Osteoblast (primary cell): ENCODE results near the gene IMPA2. TPM values are rescaled to one million over a fixed set of nuclear protein-coding genes. Genes with fewer than 3 reads are reported as not detected.

ENCODE experiments used
- DNase-seq: peaks from one replicate; pipeline ENCODE4 v3.0.0; 2011; ENCODE audit warnings: low spot score, mixed read lengths; ENCODE audit not compliant: insufficient read length; ENCODE audit errors: missing footprints
- H2AFZ ChIP-seq: 2 replicates; pipeline ENCODE4 v1.6.0; 2011; ENCODE audit warnings: mild to moderate bottlenecking, low read length
- H3K27ac ChIP-seq: 2 replicates; pipeline ENCODE4 v1.5.1; 2011; ENCODE audit warnings: mild to moderate bottlenecking, low read depth, low read length, moderate library complexity
- H3K27me3 ChIP-seq: 2 replicates; pipeline ENCODE4 v1.6.0; 2012; ENCODE audit warnings: mild to moderate bottlenecking, control low read depth, inconsistent platforms, low read length, moderate library complexity; ENCODE audit not compliant: insufficient read depth
- H3K36me3 ChIP-seq: 2 replicates; pipeline ENCODE4 v1.5.1; 2011; ENCODE audit warnings: mild to moderate bottlenecking, low read length, control low read depth, moderate library complexity; ENCODE audit not compliant: insufficient read depth
- H3K4me1 ChIP-seq: 2 replicates; pipeline ENCODE4 v1.5.1; 2011; ENCODE audit warnings: mild to moderate bottlenecking, low read length, control low read depth, moderate library complexity; ENCODE audit not compliant: insufficient read depth
- H3K4me2 ChIP-seq: 2 replicates; pipeline ENCODE4 v1.6.0; 2011; ENCODE audit warnings: mild to moderate bottlenecking, low read length; ENCODE audit not compliant: insufficient read depth
- H3K4me3 ChIP-seq: fragments of 200-600 bp; sonication (generic); 3 replicates; pipeline ENCODE4 v1.5.1; 2012; ENCODE audit warnings: mild to moderate bottlenecking, low read length, inconsistent platforms; ENCODE audit not compliant: insufficient read depth
- H3K79me2 ChIP-seq: 2 replicates; pipeline ENCODE4 v1.6.0; 2012; ENCODE audit warnings: mild to moderate bottlenecking, low read length, control low read depth, inconsistent platforms; ENCODE audit not compliant: insufficient read depth
- H3K9me3 ChIP-seq: 2 replicates; pipeline ENCODE4 v1.5.1; 2011; ENCODE audit warnings: low read depth, low read length, control low read depth
- H4K20me1 ChIP-seq: 2 replicates; pipeline ENCODE4 v1.6.0; 2012; ENCODE audit warnings: mild to moderate bottlenecking, low read length, control low read depth; ENCODE audit not compliant: insufficient read depth
- total RNA-seq: library from RNA; depleted of rRNA; stranded (reverse); fragments of >200 nt; gene quantifications from 2 replicates; pipeline ENCODE4 v1.2.3, GENCODE V29; 2012
- TF ChIP-seq, protein P1 (sequence below): IDR thresholded peaks from 2 replicates; pipeline ENCODE4 v1.5.1; 2011; ENCODE audit warnings: mild to moderate bottlenecking, low read depth, low read length, moderate library complexity; ENCODE audit errors: extremely low read depth

The IMPA2 gene
- total RNA-seq, 1 donor: 11.2 TPM

GRCh38 chr18:12031181-12031580 is 49.9 kb downstream of the IMPA2 start:
- Histone ChIP-seq H3K4me1 (peaks cover 18% of the 10 kb centered on the region), H3K27me3 (no peaks in the 10 kb centered on the region), H3K4me2 (no peak overlapping the region), H3K4me3 (no peak overlapping the region), H3K79me2 (no peaks in the 10 kb centered on the region), H3K36me3 (no peaks in the 10 kb centered on the region), H3K9me3 (no peaks in the 10 kb centered on the region), H3K27ac (no peak overlapping the region), H2AFZ (no peak overlapping the region), H4K20me1 (no peaks in the 10 kb centered on the region)
- TF ChIP-seq, protein P1, sequence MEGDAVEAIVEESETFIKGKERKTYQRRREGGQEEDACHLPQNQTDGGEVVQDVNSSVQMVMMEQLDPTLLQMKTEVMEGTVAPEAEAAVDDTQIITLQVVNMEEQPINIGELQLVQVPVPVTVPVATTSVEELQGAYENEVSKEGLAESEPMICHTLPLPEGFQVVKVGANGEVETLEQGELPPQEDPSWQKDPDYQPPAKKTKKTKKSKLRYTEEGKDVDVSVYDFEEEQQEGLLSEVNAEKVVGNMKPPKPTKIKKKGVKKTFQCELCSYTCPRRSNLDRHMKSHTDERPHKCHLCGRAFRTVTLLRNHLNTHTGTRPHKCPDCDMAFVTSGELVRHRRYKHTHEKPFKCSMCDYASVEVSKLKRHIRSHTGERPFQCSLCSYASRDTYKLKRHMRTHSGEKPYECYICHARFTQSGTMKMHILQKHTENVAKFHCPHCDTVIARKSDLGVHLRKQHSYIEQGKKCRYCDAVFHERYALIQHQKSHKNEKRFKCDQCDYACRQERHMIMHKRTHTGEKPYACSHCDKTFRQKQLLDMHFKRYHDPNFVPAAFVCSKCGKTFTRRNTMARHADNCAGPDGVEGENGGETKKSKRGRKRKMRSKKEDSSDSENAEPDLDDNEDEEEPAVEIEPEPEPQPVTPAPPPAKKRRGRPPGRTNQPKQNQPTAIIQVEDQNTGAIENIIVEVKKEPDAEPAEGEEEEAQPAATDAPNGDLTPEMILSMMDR: no peak
- no peak for DNase-seq

GRCh38 chr18:12031846-12032245 is 50.5 kb downstream of the IMPA2 start:
- no peaks in the 10 kb centered on the region for H3K36me3 ChIP-seq
- no peak overlapping the region for H2AFZ ChIP-seq
- TF ChIP-seq, protein P1: no peak
- H3K27ac ChIP-seq: no peak overlapping the region
- H3K27me3 ChIP-seq: no peaks in the 10 kb centered on the region
- peaks cover 18% of the 10 kb centered on the region for H3K4me1 ChIP-seq
- no peak overlapping the region for H3K4me2 ChIP-seq
- no peaks in the 10 kb centered on the region for H4K20me1 ChIP-seq
- H3K9me3 ChIP-seq: no peaks in the 10 kb centered on the region
- no peak for DNase-seq
- no peak overlapping the region for H3K4me3 ChIP-seq
- no peaks in the 10 kb centered on the region for H3K79me2 ChIP-seq

GRCh38 chr18:12032786-12033642 is 51.7 kb downstream of the IMPA2 start:
- DNase-seq: peak; percentile 89
- peak overlapping the region; percentile 60 for H2AFZ ChIP-seq
- no peak overlapping the region for H3K4me3 ChIP-seq
- no peaks in the 10 kb centered on the region for H3K27me3 ChIP-seq
- no peak overlapping the region for H3K4me2 ChIP-seq
- TF ChIP-seq, protein P1: no peak
- peaks cover 18% of the 10 kb centered on the region for H3K4me1 ChIP-seq
- H3K79me2 ChIP-seq: no peaks in the 10 kb centered on the region
- no peaks in the 10 kb centered on the region for H4K20me1 ChIP-seq
- H3K36me3 ChIP-seq: no peaks in the 10 kb centered on the region
- H3K27ac ChIP-seq: peak overlapping the region; percentile 43
- H3K9me3 ChIP-seq: no peaks in the 10 kb centered on the region

DNA sequence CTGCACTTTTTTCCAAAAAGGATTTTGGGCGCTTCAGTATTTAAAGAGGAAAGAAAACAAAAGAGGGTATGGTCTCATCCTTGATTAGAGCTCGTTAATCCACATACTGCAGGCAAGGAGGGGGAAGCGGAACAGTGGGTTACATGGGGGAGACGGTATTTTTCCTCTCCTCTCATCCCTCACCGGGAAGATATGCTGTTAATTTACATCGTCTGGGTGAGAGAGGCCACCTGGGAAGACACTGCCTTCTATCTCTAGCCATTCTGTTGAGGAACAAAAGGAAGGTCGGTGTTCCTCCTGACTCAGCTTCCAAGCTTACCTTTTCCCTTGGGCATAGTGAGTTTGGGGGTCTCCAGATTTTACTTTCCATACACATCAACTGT is 52.3 kb downstream of the IMPA2 start:
- no peaks in the 10 kb centered on the region for H3K79me2 ChIP-seq
- no peak overlapping the region for H3K4me2 ChIP-seq
- H3K27ac ChIP-seq: no peak overlapping the region
- TF ChIP-seq, protein P1: no peak
- H3K27me3 ChIP-seq: no peaks in the 10 kb centered on the region
- H3K4me3 ChIP-seq: no peak overlapping the region
- no peaks in the 10 kb centered on the region for H4K20me1 ChIP-seq
- peaks cover 18% of the 10 kb centered on the region for H3K4me1 ChIP-seq
- no peaks in the 10 kb centered on the region for H3K36me3 ChIP-seq
- no peak overlapping the region for H2AFZ ChIP-seq
- no peaks in the 10 kb centered on the region for H3K9me3 ChIP-seq
- no peak for DNase-seq
